ENCODE data around the gene SHROOM1.
A peak's percentile ranks its signal among the peaks of the same experiment; 100 is the strongest.
"Not testable (repeated sequence)": the region's sequence is repeated elsewhere in the genome, so short reads cannot be mapped to it uniquely, and the experiment has no call there.

SHROOM1 gene, protein sequence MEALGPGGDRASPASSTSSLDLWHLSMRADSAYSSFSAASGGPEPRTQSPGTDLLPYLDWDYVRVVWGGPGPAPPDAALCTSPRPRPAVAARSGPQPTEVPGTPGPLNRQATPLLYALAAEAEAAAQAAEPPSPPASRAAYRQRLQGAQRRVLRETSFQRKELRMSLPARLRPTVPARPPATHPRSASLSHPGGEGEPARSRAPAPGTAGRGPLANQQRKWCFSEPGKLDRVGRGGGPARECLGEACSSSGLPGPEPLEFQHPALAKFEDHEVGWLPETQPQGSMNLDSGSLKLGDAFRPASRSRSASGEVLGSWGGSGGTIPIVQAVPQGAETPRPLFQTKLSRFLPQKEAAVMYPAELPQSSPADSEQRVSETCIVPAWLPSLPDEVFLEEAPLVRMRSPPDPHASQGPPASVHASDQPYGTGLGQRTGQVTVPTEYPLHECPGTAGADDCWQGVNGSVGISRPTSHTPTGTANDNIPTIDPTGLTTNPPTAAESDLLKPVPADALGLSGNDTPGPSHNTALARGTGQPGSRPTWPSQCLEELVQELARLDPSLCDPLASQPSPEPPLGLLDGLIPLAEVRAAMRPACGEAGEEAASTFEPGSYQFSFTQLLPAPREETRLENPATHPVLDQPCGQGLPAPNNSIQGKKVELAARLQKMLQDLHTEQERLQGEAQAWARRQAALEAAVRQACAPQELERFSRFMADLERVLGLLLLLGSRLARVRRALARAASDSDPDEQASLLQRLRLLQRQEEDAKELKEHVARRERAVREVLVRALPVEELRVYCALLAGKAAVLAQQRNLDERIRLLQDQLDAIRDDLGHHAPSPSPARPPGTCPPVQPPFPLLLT

DNA sequence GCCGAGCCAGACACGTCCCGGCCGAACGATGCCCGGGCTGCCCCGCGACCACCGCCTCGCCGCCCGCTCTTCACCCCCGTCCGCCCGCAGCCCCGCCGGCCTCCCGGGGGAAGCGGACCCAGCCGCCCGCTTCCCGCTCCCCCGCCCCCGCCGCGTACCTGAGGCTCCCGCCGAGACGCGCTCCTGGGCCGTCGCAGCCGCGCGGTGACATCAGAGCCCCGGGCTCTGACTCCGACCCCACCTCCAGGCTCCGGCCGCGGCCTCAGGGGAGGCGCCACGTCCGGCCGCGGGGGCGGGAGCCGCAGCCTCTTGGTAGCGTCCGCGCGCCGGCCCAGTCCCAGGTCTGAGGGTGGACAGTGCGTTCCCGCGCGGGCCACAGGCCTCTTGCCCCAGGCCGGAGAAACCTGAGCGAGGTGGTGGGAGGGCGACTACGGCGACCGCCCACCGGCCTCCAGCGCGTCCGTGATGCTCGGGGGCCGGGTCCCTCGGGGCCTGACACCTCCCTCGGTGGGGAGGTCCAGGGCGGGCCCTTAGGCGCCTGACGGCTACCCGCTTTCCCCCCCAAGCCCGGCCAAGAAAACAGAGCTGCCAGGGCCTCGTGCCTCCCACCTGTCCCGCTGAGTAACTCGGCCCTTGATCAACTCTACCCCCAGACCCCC, at the start of gene SHROOM1:
SHROOM1 (minus strand) TSS at position 212 of the 659 bp plus-strand sequence. CDS start 4,507 bp downstream, outside the sequence.
- DNase-seq (ENCODE audit: low read depth, low spot score) = no peak

DNA sequence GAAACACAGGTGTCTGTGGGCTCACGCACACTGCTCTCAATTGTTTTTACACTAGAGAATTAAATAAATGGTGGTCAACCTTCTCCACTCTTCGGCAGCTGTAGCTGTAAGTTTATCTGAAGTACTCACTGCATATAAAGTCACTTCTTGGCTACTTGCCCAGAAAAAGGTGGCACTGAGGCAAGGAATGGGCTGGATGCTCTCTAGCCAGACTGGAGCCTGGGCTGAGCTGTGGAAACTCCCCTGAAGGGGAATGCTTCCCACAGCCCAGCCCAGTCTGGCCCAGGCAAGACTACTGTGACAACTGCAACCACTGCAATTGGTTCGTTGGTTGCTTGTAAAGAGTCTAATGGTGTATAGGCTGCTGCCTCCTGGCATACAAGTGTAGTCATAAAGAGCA, 47.5 kb upstream of the SHROOM1 start:
- DNase-seq (ENCODE audit: low read depth, low spot score) = no peak

DNA sequence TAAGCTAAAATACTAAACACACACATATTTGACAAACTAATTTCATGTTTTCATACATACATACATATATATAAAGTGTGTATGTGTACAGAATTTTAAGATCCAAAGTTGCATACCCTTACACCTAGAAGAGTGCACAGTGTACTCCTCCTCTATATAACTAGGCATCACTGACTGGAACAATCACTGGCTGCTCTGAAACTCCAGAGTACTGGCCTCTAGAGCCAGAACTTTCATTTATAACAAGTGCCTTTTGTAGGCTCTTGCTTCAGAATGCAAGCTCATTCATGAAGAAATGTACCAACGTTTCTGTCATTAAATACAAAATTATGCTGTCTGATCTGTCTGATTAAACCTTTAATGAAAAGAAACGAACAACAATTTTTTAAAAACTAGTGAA, 47.0 kb upstream of the SHROOM1 start:
- no peak for DNase-seq (ENCODE audit: low read depth, low spot score)

- no peak for DNase-seq (ENCODE audit: low read depth, low spot score)
Measured at GRCh38 chr5:132876020-132876759, 45.7 kb upstream of the SHROOM1 start.

DNA sequence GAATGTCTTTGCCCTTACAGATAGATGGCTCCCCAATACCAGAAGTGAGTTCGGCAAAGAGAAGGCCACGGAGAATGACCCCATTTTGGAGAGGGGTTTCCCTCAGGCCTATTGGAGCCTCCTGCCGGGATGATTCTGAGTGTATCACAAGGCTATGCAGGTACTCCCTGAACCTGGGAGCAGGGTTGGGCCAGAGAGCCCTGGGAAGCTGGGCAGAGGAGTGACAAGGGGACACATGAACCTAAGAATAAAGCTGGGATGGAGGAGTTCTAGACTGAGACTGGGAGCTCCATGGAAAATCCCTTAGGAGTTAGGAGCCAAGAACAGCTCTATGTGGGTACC, 43.5 kb upstream of the SHROOM1 start:
- no peak for DNase-seq (ENCODE audit: low read depth, low spot score)

- no peak for DNase-seq (ENCODE audit: low read depth, low spot score)
Measured at GRCh38 chr5:132873119-132873929, 42.9 kb upstream of the SHROOM1 start, which contains the start of gene LEAP2. Gene LEAP2, plus strand, starts transcription at chr5:132873668. Its CDS starts 27 bp downstream, at chr5:132873695.

DNA sequence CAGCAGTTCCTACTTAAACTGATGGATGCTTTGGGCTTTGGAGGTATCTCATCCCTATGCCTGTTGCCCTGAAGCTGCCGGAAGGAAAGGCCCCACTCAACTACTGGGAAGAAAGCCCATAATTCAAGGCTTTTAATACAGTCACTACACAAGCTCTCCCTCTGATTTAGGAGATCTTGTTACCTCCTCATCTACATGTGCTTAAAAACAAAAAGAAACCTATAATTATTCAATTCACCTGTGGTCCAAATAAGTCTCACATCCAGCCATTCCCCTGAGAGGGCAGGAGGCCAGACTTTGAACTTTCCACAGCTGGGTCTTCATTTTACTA, 42.3 kb upstream of the SHROOM1 start:
- DNase-seq (ENCODE audit: low read depth, low spot score) = no peak

GRCh38 chr5:132871459-132872284, 41.2 kb upstream of the SHROOM1 start:
- no peak for DNase-seq (ENCODE audit: low read depth, low spot score)

DNA sequence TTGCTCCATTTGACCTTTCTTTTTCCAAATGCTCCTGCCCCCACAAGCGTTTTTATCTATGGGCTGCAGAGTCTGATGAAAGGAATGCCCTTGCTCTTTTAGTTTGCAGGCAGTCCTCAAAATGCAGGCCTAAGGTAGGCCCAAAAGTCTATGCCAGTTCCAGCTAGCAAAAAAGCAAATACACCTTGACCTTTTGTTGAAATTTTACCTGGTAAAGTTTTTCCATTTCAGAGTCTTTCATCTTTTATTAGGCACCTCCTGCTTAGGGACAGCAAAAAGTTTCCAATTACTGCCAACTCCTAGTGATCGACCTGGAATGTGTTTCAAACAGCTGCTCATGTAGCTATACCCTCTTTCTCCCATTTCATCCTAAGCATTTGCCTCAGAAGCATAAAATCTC, 40.4 kb upstream of the SHROOM1 start:
- no peak for DNase-seq (ENCODE audit: low read depth, low spot score)

DNA sequence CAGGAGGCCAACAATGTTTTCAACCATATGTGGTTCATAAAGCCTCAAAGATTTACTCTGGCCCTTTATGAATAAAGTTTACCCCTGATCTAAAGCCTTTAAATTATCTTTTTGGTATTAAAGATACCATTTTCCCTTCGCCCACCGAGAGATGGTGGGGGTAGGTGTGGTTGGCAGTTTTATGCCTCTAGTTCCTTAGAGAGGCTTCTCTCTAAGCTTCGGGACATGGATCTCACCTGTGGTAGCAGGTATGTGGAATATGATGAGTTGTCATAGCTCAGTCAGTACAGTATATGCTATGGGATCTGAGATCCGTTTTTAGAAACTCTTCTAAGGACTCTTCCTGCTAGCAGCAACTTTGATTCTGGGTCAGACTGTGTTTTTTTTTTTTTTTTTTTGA, 38.3 kb upstream of the SHROOM1 start:
- DNase-seq (ENCODE audit: low read depth, low spot score) = no peak

DNA sequence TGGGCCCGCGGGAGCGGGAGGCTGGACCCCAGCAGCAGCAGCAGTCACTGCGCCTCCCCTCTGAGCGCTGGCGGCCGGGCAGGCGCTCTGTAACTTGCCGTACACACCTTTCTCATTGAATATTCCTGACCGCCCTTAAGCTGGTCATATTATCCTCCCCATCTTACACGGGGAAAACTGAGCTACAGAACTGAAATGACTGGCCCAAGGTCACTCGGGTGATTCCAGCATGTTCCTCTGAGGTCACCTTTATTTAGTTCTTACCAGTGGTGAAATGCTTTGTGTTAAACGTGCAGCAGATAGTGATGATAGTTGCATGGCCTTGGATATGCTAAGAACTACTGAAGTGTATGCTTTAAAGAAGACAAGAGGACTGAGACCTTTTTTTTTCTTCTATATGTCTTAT, 36.6 kb upstream of the SHROOM1 start:
- DNase-seq (ENCODE audit: low read depth, low spot score) = no peak

- peak; percentile 99 for DNase-seq (ENCODE audit: low read depth, low spot score)
Measured at GRCh38 chr5:132866342-132867045, 36.0 kb upstream of the SHROOM1 start, which contains the start of the genes GDF9 and UQCRQ. Gene GDF9, minus strand, starts transcription at chr5:132866469. Its CDS starts 1,936 bp downstream, at chr5:132864533. Gene UQCRQ, plus strand, starts transcription at chr5:132866642. Its CDS starts 240 bp downstream, at chr5:132866882.

- DNase-seq (ENCODE audit: low read depth, low spot score) = no peak
Measured at GRCh38 chr5:132865668-132866341, 35.4 kb upstream of the SHROOM1 start.

DNA sequence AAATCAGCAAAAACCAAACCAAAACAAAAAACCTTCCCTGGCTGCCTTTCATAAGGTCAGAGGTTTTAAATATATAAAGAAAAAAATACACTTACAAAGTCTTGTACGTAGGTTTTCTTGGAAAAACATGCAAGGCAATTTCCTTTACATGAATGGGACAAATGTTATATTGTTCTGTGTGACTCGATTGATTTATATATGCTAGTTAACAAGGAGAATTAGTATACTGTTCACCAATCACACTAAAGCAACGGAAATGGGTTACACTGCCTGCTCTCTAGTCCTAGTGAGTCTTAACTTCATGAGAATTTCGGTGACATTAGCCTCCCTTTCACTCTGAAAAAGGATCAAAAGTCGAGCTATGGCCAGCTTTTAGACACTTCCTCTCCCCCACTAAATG, 30.3 kb upstream of the SHROOM1 start:
- no peak for DNase-seq (ENCODE audit: low read depth, low spot score)

DNA sequence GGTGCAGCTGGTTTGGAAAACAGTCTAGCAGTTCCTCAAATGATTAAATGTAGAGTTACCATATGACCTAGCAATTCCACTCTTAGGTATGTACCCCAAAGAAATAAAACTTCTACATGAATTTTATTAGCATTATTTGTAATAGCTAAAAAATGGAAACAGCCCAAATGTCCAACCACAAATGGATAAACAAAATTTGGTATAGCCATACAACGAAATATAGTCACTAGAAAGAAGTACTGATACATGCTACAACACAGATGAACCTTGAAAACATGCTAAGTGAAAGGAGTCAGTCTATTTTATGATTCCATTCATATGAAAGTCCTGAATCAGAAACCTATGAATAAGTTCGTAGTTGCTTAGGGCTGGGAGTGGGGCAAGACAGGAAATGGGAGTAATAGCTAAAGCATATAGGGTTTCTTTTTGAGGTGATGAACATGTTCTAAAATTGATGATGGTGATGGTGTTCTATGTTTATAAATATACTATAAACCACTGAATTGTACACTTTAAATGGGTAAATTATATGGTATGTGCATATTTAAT, 29.5 kb upstream of the SHROOM1 start:
- no peak for DNase-seq (ENCODE audit: low read depth, low spot score)

- DNase-seq (ENCODE audit: low read depth, low spot score) = no peak
Measured at GRCh38 chr5:132856011-132856410, 25.6 kb upstream of the SHROOM1 start.

GRCh38 chr5:132854992-132855391, 24.5 kb upstream of the SHROOM1 start:
- DNase-seq (ENCODE audit: low read depth, low spot score) = not testable (repeated sequence)

DNA sequence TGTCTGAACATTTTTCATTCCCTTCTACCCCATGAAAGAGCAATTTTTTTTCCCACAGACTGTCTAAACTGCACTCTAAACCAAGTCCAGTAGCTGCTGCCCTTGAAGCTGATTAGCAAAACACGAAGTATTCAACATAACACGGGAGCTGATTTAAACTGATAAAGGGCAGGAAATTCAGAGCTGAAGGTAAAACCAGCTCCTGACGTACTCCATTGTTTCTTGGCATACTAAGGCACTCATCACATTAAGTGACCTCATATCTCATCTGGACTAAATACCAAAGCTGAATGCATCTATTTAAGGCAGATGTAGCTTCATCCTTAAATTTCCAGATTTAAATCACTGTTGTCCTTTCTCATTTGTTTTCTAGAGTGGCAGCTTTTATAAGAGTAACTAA, 23.9 kb upstream of the SHROOM1 start:
- no peak for DNase-seq (ENCODE audit: low read depth, low spot score)
